CD8-positive, alpha-beta memory T cell (primary cell): ENCODE data around the gene ZNF391. TPM values are rescaled to one million over a fixed set of nuclear protein-coding genes. Genes with fewer than 3 reads are reported as not detected.
"Not testable (repeated sequence)": the region's sequence is repeated elsewhere in the genome, so short reads cannot be mapped to it uniquely, and the experiment has no call there.

Experiments used
- CTCF ChIA-PET: fragments of 350-600 bp; sonication (Branson Sonifier 250); formaldehyde crosslinking; loops from one replicate; lab custom pipeline; 2021; ENCODE audit warnings: antibody characterized with exemption; lab: Charles Lee
- POLR2A ChIA-PET: fragments of 350-600 bp; sonication (Branson Sonifier 250); formaldehyde crosslinking; loops from one replicate; lab custom pipeline; 2021; ENCODE audit warnings: antibody characterized with exemption; lab: Charles Lee
- DNase-seq, 5 donors: peaks; one replicate each; pipeline versions ENCODE4 v3.0.0 to v3.0.0-alpha.2; 2020 to 2022; ENCODE audit warnings: mixed read lengths in 1 of 5
- H3K27ac ChIP-seq: one replicate; pipeline ENCODE4 v1.7.0; 2013; ENCODE audit warnings: low read depth, mild to moderate bottlenecking, low read length, moderate library complexity
- H3K27me3 ChIP-seq: 2 replicates; pipeline ENCODE4 v1.7.0; 2013; ENCODE audit warnings: low read length, mild to moderate bottlenecking; ENCODE audit not compliant: insufficient read depth, poor library complexity, severe bottlenecking
- H3K36me3 ChIP-seq: 2 replicates; pipeline ENCODE4 v1.7.0; 2013; ENCODE audit warnings: mild to moderate bottlenecking, low read length, moderate library complexity; ENCODE audit not compliant: insufficient read depth
- H3K4me1 ChIP-seq: 2 replicates; pipeline ENCODE4 v1.7.0; 2013; ENCODE audit warnings: mild to moderate bottlenecking, low read length, moderate library complexity; ENCODE audit not compliant: insufficient read depth
- H3K4me3 ChIP-seq: 2 replicates; pipeline ENCODE4 v1.7.0; 2013; ENCODE audit warnings: mild to moderate bottlenecking, low read length
- H3K9me3 ChIP-seq: 2 replicates; pipeline ENCODE4 v1.7.0; 2013; ENCODE audit warnings: mild to moderate bottlenecking, low read length
- H3K27ac Mint-ChIP-seq, 8 donors: one replicate each; pipeline ENCODE4 v1.8.0; 2020 to 2021; ENCODE audit warnings: mixed read lengths in 8 of 8, mild to moderate bottlenecking in 6 of 8, inconsistent platforms in 3 of 8, moderate library complexity in 3 of 8
- H3K27me3 Mint-ChIP-seq, 2 donors: one replicate each; pipeline ENCODE4 v1.8.0; 2020 to 2021; ENCODE audit warnings: mixed read lengths in 2 of 2, mild to moderate bottlenecking in 1 of 2, moderate library complexity in 1 of 2
- H3K36me3 Mint-ChIP-seq, 3 donors: one replicate each; pipeline ENCODE4 v1.8.0; 2020 to 2021; ENCODE audit warnings: mixed read lengths in 3 of 3, inconsistent platforms in 1 of 3, mild to moderate bottlenecking in 1 of 3
- H3K4me1 Mint-ChIP-seq, 3 donors: one replicate each; pipeline ENCODE4 v1.8.0; 2020 to 2021; ENCODE audit warnings: mixed read lengths in 3 of 3, inconsistent platforms in 1 of 3, mild to moderate bottlenecking in 1 of 3
- H3K4me3 Mint-ChIP-seq, 7 donors: one replicate each; pipeline ENCODE4 v1.8.0; 2020 to 2021; ENCODE audit warnings: mixed read lengths in 7 of 7, mild to moderate bottlenecking in 6 of 7, moderate library complexity in 4 of 7, inconsistent platforms in 2 of 7
- H3K9me3 Mint-ChIP-seq, 5 donors: one replicate each; pipeline ENCODE4 v1.8.0; 2020 to 2022; ENCODE audit warnings: mixed read lengths in 5 of 5, mild to moderate bottlenecking in 3 of 5, moderate library complexity in 2 of 5, inconsistent platforms in 1 of 5
- polyA plus RNA-seq: library from polyadenylated mRNA; unstranded; fragments of 300-500 nt; fragmentation: Illumina TruSeq; gene quantifications from one replicate; pipeline ENCODE4 v1.2.3, GENCODE V29; 2021
- total RNA-seq, 2 experiments: library from RNA; stranded (reverse); gene quantifications; one replicate each; pipeline ENCODE4 v1.2.3, GENCODE V29; 2021

The ZNF391 gene
- total and polyA plus RNA-seq, 3 experiments from 2014 or later, result 1.6 to 3.7 (median 2.9) TPM

GRCh38 chr6:27406085-27406484 lies 17.5 kb downstream of the ZNF391 start:
- Mint-ChIP-seq H3K4me1 (no peaks in the 10 kb centered on the region), H3K27me3 (peaks cover 7 to 11% of the 10 kb centered on the region in 2 donors), H3K36me3 (peaks cover 8 to 36% (median 10%) of the 10 kb centered on the region in 3 donors), H3K4me3 (no peak overlapping the region), H3K9me3 (peaks cover 21 to 25% (median 23%) of the 10 kb centered on the region in 5 donors), H3K27ac (no peak overlapping the region)
- Histone ChIP-seq H3K9me3 (peaks cover 8% of the 10 kb centered on the region), H3K4me1 (no peaks in the 10 kb centered on the region), H3K27me3 (no peaks in the 10 kb centered on the region), H3K27ac (no peak overlapping the region), H3K36me3 (no peaks in the 10 kb centered on the region), H3K4me3 (no peak overlapping the region)
- CTCF ChIA-PET, result no interaction called here
- no peak for DNase-seq
- POLR2A ChIA-PET, result no interaction called here

- H3K27ac Mint-ChIP-seq, result peak overlapping the region in 1 of 8 donors; percentile 86
- H3K9me3 Mint-ChIP-seq, result peaks cover 11 to 14% (median 14%) of the 10 kb centered on the region in 5 donors
- H3K27ac ChIP-seq, result no peak overlapping the region
- H3K36me3 Mint-ChIP-seq, result peaks cover 3 to 26% (median 7%) of the 10 kb centered on the region in 3 donors
- no peak overlapping the region for H3K4me3 Mint-ChIP-seq
- no peaks in the 10 kb centered on the region for H3K36me3 ChIP-seq
- H3K27me3 ChIP-seq, result no peaks in the 10 kb centered on the region
- H3K9me3 ChIP-seq, result peaks cover 3% of the 10 kb centered on the region
- H3K4me3 ChIP-seq, result no peak overlapping the region
- peaks cover 8 to 11% of the 10 kb centered on the region in 2 donors for H3K27me3 Mint-ChIP-seq
- no peaks in the 10 kb centered on the region for H3K4me1 ChIP-seq
- POLR2A ChIA-PET, result no interaction called here
- CTCF ChIA-PET, result no interaction called here
- H3K4me1 Mint-ChIP-seq, result no peaks in the 10 kb centered on the region
- no peak for DNase-seq
Measured at GRCh38 chr6:27407153-27407814, 18.7 kb downstream of the ZNF391 start.

GRCh38 chr6:27414300-27414699 lies 25.7 kb downstream of the ZNF391 start:
- Histone ChIP-seq H3K9me3 (no peaks in the 10 kb centered on the region), H3K27me3 (no peaks in the 10 kb centered on the region), H3K27ac (no peak overlapping the region), H3K4me3 (no peak overlapping the region), H3K4me1 (no peaks in the 10 kb centered on the region), H3K36me3 (no peaks in the 10 kb centered on the region)
- ChIA-PET POLR2A (no interaction called here), CTCF (no interaction called here)
- Mint-ChIP-seq H3K27me3 (peaks cover 5 to 25% of the 10 kb centered on the region in 2 donors), H3K4me3 (peak overlapping the region in 1 of 7 donors; percentile 9), H3K27ac (no peak overlapping the region), H3K4me1 (no peaks in the 10 kb centered on the region), H3K9me3 (no peaks in the 10 kb centered on the region), H3K36me3 (peaks cover 0 to 5% (median 1%) of the 10 kb centered on the region in 3 donors)
- no peak for DNase-seq

GRCh38 chr6:27414996-27415395 lies 26.4 kb downstream of the ZNF391 start:
- Mint-ChIP-seq H3K4me3 (no peak overlapping the region), H3K4me1 (no peaks in the 10 kb centered on the region), H3K27ac (no peak overlapping the region), H3K27me3 (peaks cover 6 to 32% of the 10 kb centered on the region in 2 donors), H3K9me3 (no peaks in the 10 kb centered on the region), H3K36me3 (peaks cover 0 to 11% (median 1%) of the 10 kb centered on the region in 3 donors)
- Histone ChIP-seq H3K4me3 (no peak overlapping the region), H3K36me3 (no peaks in the 10 kb centered on the region), H3K9me3 (no peaks in the 10 kb centered on the region), H3K27me3 (no peaks in the 10 kb centered on the region), H3K27ac (no peak overlapping the region), H3K4me1 (no peaks in the 10 kb centered on the region)
- POLR2A ChIA-PET, result no interaction called here
- CTCF ChIA-PET, result no interaction called here
- no peak for DNase-seq

- Histone ChIP-seq H3K27ac (no peak overlapping the region), H3K27me3 (no peaks in the 10 kb centered on the region), H3K36me3 (no peaks in the 10 kb centered on the region), H3K4me3 (no peak overlapping the region), H3K4me1 (no peaks in the 10 kb centered on the region), H3K9me3 (no peaks in the 10 kb centered on the region)
- Mint-ChIP-seq H3K27me3 (peaks cover 6 to 41% of the 10 kb centered on the region in 2 donors), H3K4me3 (no peak overlapping the region), H3K4me1 (no peaks in the 10 kb centered on the region), H3K27ac (no peak overlapping the region), H3K9me3 (no peaks in the 10 kb centered on the region), H3K36me3 (peaks cover 0 to 8% (median 1%) of the 10 kb centered on the region in 3 donors)
- DNase-seq, result no peak
- ChIA-PET POLR2A (no interaction called here), CTCF (no interaction called here)
Measured at GRCh38 chr6:27415898-27416297, 27.3 kb downstream of the ZNF391 start.

GRCh38 chr6:27419363-27419762 lies 30.8 kb downstream of the ZNF391 start:
- Mint-ChIP-seq H3K4me3 (no peak overlapping the region), H3K27me3 (peaks cover 14 to 58% of the 10 kb centered on the region in 2 donors), H3K9me3 (peaks cover 0 to 1% (median 0%) of the 10 kb centered on the region in 5 donors), H3K4me1 (no peaks in the 10 kb centered on the region), H3K36me3 (peaks cover 0 to 6% (median 1%) of the 10 kb centered on the region in 3 donors), H3K27ac (no peak overlapping the region)
- Histone ChIP-seq H3K4me1 (no peaks in the 10 kb centered on the region), H3K9me3 (no peaks in the 10 kb centered on the region), H3K4me3 (no peak overlapping the region), H3K27me3 (no peaks in the 10 kb centered on the region), H3K36me3 (no peaks in the 10 kb centered on the region), H3K27ac (no peak overlapping the region)
- DNase-seq, result no peak
- POLR2A ChIA-PET, result no interaction called here
- CTCF ChIA-PET, result no interaction called here

- peaks cover 0 to 6% (median 1%) of the 10 kb centered on the region in 3 donors for H3K36me3 Mint-ChIP-seq
- Histone ChIP-seq H3K36me3 (no peaks in the 10 kb centered on the region), H3K4me3 (no peak overlapping the region), H3K9me3 (no peaks in the 10 kb centered on the region), H3K4me1 (no peaks in the 10 kb centered on the region), H3K27me3 (no peaks in the 10 kb centered on the region), H3K27ac (no peak overlapping the region)
- no peaks in the 10 kb centered on the region for H3K4me1 Mint-ChIP-seq
- no peak overlapping the region for H3K4me3 Mint-ChIP-seq
- peaks cover 0 to 1% (median 0%) of the 10 kb centered on the region in 5 donors for H3K9me3 Mint-ChIP-seq
- DNase-seq, result no peak
- peak overlapping the region in 1 of 8 donors; percentile 36 for H3K27ac Mint-ChIP-seq
- POLR2A ChIA-PET, result interaction anchor here (0.6 kb wide), 1 partner anchor 100 kb away, joined by 3 read pairs; no protein-coding TSS in a partner anchor
- CTCF ChIA-PET, result no interaction called here
- H3K27me3 Mint-ChIP-seq, result peaks cover 12 to 45% of the 10 kb centered on the region in 2 donors
Measured at GRCh38 chr6:27422651-27423332, 34.2 kb downstream of the ZNF391 start.

- H3K4me3 Mint-ChIP-seq, H3K27me3 ChIP-seq, CTCF ChIA-PET, H3K4me3 ChIP-seq, H3K9me3 ChIP-seq, H3K36me3 Mint-ChIP-seq, H3K36me3 ChIP-seq, POLR2A ChIA-PET, H3K9me3 Mint-ChIP-seq, H3K27ac Mint-ChIP-seq, H3K4me1 Mint-ChIP-seq, H3K27ac ChIP-seq, DNase-seq, H3K4me1 ChIP-seq: not testable (repeated sequence)
- H3K27me3 Mint-ChIP-seq, result peaks cover 14 to 31% of the 10 kb centered on the region in 2 donors
Measured at GRCh38 chr6:27424851-27425250, 36.3 kb downstream of the ZNF391 start.
